ENCODE data around the gene CMKLR1.

- TF ChIP-seq POLR2AphosphoS5 (IDR thresholded peaks at IDR 0.05; ENCODE audit: low read depth), result no peak
- TF ChIP-seq, protein P1, sequence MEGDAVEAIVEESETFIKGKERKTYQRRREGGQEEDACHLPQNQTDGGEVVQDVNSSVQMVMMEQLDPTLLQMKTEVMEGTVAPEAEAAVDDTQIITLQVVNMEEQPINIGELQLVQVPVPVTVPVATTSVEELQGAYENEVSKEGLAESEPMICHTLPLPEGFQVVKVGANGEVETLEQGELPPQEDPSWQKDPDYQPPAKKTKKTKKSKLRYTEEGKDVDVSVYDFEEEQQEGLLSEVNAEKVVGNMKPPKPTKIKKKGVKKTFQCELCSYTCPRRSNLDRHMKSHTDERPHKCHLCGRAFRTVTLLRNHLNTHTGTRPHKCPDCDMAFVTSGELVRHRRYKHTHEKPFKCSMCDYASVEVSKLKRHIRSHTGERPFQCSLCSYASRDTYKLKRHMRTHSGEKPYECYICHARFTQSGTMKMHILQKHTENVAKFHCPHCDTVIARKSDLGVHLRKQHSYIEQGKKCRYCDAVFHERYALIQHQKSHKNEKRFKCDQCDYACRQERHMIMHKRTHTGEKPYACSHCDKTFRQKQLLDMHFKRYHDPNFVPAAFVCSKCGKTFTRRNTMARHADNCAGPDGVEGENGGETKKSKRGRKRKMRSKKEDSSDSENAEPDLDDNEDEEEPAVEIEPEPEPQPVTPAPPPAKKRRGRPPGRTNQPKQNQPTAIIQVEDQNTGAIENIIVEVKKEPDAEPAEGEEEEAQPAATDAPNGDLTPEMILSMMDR (IDR thresholded peaks at IDR 0.05; ENCODE audit: insufficient read depth, low read length), result no peak
Measured at GRCh38 chr12:108267450-108267849, 71.7 kb downstream of the CMKLR1 start.
